GM12801 (cell line): ENCODE results near the gene PPP1R12A.

Source experiments
- TF ChIP-seq, protein P1 (sequence below): IDR thresholded peaks from one replicate; pipeline ENCODE4 v1.5.1; 2011; ENCODE audit warnings: control low read depth; ENCODE audit not compliant: insufficient read length; ENCODE audit errors: extremely low read depth

PPP1R12A gene

DNA sequence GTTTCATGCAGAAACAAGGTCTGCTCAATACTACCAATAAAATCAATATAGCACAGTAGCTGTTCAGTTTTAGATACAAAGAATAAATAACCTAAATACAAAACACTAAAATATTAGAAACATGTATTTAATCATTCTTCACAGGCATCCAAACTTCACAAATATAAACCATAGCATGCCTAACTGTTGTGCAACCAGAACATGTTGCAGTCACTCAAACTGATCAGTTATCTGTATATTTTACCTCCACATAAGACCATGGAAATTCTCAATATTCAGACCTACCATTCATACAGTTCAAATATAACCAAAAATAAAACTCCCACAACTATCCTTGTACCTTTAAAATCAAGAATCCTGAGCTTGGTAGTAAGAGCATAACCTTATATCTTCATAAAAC, 161.0 kb downstream of the PPP1R12A start:
- TF ChIP-seq, protein P1, sequence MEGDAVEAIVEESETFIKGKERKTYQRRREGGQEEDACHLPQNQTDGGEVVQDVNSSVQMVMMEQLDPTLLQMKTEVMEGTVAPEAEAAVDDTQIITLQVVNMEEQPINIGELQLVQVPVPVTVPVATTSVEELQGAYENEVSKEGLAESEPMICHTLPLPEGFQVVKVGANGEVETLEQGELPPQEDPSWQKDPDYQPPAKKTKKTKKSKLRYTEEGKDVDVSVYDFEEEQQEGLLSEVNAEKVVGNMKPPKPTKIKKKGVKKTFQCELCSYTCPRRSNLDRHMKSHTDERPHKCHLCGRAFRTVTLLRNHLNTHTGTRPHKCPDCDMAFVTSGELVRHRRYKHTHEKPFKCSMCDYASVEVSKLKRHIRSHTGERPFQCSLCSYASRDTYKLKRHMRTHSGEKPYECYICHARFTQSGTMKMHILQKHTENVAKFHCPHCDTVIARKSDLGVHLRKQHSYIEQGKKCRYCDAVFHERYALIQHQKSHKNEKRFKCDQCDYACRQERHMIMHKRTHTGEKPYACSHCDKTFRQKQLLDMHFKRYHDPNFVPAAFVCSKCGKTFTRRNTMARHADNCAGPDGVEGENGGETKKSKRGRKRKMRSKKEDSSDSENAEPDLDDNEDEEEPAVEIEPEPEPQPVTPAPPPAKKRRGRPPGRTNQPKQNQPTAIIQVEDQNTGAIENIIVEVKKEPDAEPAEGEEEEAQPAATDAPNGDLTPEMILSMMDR: no peak

DNA sequence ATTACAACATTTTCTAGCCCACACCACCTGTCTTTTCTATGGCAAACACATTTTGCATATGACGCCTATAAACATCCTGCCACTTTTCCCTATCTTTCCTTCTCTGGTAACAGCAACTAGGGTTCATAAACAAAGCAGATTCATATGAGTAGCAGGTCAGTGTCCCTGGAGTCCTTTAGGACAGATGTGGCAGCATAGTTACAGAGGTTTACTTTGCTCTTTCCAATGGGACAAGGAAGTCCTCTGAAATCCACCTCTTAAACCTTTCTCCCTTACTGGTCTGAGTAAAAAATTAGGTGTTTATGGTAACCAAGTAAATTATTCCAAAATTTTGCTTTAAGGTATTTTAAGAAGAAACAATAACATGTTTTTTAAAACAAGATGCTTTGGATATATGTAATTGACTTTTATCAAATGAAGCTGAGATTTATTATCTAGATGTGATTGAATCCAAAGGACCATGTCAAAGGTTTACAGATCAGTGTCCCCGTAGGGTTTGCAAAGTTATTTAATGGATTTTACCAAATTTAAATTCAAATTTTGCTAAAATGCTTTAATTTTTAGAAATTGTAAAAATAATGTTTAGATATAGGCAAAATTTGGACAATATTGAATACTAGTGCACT, 164.9 kb downstream of the PPP1R12A start:
- TF ChIP-seq, protein P1: no peak

DNA sequence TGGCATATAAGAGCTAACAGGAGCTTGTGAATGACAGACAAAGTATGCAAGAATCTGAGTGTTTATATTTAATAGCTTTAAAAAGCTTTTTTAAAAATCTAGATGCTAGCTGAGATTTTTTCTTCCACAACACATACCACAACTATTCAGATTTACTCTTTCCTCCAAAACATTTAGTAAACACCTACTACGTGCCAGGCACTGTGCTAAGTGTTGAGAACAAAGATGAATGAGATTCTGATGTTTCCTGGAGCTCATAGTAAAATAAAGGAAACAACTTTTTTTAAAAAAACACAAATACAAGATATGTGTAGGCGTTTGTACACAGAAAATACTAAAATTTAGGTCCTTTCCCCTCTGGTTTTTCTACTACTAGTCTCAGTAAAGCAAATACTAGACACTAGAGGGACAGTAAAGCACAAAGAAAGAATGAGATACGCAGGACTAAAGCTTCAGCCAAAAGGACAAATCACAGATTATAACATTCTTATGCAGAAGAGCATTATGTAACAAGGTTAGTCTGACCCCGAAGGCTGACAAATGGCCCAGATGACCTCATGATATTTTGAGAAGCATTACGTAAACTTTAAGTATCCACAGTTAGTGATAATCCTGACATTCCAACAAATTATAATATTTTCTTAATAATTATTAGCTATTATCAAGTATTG, 165.6 kb downstream of the PPP1R12A start:
- TF ChIP-seq, protein P1: no peak

DNA sequence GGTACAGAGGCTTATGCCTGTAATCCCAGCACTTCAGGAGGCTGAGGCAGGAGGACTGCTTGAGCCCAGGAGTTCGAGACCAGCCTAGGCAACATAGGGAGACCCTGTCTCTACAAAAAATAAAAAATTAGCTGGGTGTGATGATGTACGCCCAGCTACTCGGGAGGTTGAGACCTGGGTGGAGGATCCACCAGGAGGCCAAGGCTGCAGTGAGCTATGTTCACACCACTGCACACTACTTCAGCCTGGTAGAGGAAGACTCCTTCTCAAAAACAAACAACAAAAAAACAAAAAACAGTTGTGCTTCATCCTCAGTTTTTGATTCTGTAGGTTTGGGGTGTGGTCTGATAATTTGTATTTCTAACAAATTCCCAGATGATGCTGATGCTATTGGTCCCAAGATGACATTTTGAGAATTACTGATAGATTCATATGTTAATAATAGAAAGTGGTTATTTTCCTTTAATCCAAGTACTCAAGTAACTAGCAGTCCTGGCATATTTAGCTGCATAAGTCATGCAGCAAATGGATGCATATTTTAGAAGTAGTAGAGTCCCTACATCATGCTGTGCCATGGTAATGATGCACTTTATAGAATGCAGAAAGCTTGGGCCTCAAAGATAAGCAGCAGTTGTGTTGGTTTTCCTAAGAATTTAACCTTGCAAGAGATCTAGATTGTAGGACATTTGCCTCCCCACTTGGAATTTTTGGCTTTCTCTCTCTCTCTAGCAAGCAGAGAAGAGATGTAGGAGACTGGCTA, 168.0 kb downstream of the PPP1R12A start:
- TF ChIP-seq, protein P1: no peak

DNA sequence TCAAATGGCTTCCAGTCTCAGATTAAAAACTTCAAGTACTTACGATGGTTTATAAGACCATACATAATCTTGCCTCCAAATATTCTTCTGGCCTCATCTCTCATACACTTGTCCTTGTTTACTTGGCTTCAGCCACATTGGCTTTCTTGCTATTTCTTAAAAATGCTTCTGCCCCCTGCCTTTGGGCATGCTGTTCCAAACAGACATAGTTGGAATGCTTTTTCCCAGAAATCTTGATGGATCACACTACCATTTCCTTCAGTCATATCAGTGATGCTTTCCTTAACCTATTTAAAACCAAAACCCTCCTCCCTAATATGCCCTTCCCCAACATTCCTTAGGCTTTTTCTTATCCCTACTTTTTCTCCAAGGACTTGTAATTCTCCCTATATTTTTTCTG, 169.7 kb downstream of the PPP1R12A start:
- TF ChIP-seq, protein P1: no peak

DNA sequence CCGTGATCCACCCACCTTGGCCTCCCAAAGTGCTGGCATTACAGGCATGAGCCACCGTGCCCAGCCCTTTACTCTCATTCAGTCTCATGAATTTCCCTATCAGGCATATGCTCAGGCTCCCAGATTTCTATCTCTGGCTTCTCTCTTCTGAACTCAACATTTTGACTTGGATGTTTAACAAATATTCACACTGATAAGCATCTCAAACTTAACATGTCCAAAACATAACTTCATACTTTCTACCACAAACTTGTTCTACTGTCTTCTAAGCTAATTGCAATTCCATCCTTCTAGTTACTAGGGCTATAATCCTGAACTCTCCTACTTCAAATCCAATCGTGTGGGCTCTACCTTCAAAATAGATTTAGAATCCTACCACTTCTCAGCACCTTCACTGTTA, 170.3 kb downstream of the PPP1R12A start:
- TF ChIP-seq, protein P1: no peak

DNA sequence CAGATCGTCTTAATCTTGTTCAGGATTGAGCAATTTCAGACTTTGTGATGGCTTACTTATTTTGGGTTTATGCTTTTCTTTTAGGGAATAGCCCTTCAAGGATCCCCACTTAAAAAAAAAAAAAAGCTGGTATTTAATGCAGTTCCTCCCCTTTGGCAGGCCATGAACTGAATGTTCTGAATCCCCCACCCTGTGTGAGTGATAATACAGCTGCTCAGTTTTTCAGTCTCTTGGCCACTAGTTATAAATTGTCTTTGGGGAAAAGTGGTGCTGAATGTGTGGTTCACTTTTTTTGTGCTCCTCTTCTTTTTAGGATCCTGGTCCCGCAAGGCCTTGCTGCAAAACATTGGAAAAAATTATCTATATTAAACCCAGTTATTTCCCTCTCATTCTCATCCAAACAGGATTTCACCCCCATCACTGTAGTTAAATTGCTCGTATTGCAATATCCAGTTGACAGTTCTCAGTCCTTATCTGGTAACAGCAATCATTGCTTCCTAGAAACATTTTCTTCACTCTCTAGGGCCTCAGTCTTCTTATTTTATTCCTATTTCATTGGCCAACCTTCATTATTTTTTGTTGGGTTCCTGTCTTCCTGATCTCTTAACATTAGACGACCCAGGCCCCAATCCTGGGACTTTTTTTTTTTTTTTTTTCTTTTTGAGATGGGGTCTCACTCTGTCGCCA, 171.0 kb downstream of the PPP1R12A start:
- TF ChIP-seq, protein P1: no peak
